Measurements from ENCODE around the gene SRD5A1.
A peak's percentile ranks its signal among the peaks of the same experiment; 100 is the strongest.

Gene SRD5A1

DNA sequence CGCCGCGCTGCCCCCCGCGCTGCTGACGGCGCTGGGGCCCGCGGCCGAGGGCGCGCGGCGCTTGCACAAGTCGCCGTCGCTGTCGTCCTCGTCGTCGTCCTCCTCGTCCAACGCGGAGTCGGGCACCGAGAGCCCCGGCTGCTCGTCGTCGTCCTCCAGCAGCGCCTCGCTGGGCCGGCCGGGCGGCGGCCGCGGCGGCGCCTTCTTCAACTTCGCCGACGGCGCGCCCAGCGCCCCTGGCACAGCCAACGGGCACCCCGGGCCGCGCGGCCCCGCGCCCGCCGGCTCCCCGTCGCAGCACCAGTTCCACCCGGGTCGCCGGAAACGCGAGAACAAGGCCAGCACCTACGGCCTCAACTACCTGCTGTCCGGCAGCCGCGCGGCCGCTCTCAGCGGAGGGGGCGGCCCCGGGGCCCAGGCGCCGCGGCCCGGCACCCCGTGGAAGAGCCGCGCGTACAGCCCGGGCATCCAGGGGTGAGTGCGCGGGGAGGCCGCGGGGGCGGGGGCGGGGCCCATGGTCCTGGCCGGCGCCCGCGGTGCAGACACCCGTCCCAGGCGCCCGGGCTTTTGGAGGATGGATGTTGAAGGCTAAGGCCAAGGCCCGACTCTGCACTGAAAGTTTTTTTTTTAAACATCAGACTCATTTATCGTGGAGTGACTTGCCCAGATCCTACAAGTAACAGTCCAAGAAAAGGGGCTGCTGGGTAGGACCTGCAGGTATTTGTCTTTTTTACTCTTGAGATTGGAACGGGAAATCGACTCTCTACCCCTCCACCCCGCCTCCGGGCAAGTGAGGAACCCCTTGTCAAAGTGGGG lies 81.2 kb downstream of the SRD5A1 start:
- DNase-seq = peak; percentile 22

DNA sequence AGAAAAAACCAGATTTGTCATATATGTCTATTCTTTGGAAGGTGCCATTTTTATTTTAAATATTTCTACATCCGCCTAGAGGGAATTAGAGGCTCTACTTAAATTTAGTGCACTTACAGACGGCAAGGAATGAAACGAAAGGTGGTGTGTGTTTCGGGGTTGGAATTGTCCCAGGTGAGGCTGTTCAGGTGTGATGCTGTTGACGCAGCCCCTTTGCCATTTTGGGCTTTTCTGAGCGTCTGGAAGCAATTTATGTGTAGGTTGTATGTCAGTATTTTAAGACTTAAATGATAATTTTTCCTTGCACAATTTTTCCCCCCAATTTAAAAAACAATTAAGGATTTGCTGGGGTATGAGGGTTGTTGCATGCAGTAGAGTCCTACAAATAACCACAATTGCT lies 82.0 kb downstream of the SRD5A1 start:
- no peak for DNase-seq

DNA sequence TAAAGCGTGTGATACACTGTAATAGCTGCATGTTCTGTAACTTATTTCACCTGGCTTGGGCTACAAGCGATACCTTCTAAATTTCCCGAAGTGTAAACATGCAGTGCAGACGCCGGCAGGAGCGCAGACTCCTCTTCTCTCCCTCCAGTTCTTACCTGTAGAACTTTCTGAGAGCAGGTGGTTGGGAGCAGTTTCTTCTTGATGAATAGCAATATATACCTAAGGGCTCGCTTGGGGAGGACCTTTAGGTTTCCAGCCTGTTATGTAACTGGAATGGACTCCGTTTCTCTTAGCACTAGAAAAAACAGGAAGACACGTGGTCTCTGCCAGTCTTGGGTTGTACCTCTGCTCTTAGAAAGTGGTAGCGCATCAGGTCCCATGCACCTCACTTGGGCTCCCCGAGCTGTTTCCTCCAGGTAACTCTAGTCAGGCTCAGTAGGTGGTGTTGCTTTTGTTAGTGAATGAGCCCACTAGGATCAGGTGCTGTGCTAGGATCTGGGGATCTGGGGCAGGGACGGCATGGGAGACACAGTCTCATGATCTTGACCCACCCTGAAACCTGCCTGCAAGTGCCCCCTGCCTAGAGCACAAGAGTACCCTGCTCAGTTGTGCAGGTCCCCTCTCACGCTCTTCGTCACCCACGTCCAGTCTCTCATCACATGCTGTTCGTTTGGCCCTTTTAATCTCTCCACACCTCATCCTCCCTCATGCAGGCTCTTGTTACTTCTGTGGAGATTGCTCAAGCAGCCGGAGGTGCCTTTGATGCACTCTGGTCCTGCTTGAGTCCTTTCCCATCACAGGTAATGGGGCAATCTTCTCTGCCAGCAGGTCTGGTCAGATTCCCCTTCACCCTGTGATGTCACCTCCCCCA lies 82.8 kb downstream of the SRD5A1 start:
- no peak for DNase-seq

DNA sequence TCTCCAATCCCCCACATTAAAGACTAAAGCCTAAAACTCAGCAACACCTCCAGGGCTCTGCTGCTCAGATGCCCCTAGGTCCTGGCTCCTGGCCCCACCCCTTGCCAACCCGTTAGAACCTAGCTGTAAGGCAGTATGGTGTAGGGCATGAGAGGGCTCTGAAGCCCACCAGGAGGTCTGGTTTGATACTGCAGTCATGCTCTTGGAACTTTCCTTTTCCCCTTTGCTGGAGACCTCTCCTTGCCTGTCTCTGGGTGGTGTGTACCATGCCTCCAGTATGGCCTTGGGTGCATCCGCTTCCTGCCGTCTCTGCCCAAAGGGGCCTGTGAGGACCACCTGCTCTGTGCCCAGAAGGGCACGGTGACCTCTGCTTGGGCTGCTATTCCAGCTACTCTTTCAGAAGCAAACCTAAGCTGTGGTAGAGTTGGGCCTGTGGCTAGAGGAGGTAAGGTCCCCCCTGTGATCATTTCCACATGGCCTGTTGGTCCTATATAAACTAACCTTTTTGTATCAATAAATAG lies 83.4 kb downstream of the SRD5A1 start:
- DNase-seq = no peak

DNA sequence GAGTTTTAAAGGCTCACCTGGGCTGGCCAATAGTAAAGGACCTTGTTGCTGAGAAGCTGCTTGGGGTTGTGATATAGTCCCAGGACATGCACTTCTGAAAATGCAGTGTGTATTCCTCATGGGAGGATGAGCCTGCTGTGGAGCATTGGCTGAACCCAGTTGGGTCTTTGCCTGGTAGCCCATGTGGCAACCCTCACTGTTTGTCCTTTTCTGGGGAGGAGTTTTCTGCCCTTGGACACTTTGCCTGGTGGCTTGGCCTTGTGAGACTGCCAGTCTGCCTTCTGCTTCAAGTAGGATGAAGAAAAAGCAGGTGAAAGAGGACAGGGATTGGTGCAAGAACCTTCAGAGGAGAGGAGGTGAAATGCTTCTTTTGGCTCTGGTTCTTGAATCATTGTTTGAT lies 84.0 kb downstream of the SRD5A1 start:
- DNase-seq = no peak

DNA sequence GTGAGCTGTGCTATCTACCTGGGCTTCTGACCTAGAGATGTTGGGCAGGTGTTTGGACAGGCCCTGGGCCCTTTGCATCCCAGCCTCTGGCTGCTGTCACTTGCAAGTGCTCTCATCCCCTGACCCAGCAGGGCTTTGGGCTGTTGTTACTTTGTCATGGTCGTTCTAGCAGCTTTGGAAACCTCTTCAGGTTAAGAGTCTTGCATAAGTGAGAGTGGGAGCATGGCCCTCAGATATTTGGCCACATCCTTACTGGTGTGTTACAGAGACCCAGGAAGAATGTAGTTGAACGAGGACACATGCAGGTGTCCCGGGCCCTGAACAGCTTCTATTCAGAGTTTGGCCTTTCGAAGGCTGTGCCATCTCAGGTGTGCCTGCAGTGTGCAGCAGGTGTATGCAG lies 84.4 kb downstream of the SRD5A1 start:
- no peak for DNase-seq

DNA sequence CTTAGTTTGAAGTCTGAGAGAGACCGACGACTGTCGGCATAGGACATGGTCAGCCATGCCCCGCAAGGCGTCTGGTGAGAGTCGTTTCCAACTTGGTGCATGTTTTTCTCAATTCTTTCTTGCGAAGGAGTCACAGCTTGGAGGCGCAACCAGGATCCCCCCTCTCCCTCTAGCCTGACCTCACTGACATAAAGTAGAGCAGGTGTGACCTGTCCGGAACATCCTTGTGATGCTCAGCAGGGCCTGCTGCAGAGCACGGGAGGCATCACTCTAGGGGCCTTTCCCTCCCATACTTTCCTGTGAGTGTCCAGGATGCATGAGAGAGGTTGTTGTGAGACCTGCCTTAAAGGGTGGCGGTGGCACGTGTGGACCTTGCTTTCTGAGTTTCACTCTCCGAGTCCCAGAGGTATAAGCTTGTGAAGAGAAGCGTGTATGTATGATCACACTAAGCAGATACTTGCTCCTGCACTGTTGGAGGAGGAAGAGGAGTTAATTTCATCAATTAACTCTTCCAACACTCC lies 85.0 kb downstream of the SRD5A1 start:
- DNase-seq = no peak

DNA sequence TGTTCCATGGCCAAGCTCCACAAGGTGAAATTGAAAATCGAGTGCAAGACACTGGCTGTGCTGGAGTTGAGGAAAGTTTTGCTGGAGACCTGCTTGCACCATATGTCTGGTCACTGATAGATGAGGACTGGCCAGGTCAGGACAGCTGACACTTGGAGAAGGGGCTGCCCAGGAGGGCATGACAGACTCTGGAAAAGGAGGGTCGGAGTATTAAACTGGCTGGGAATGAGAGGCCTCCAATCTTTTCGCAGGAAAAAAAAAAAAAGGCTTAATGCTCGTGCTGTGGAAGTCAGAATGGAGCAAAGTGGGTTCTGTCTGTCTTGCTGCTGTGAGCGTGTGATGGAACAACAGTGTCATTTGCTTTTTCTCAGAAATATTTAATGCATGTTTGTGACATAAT lies 85.5 kb downstream of the SRD5A1 start:
- DNase-seq = no peak

DNA sequence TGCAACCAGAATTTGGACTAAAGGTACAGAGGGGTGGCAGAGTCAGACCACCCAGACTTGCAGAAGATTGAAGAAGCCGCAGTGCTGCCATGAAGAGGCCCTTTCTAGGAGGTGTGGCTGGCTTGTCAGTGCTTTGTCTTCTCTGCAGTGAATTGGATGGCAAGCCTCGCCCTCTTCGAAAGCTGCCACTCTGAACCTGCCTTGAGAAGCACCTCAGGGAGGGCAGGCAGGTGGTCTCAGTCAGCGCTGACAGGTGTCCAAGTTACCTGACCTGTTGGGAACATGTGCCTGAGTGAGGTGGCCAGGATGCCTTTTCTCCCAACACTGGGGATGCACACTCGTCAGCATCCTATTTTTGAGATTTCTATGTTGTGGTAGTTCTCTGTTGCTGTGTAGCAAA lies 86.2 kb downstream of the SRD5A1 start:
- DNase-seq = no peak

DNA sequence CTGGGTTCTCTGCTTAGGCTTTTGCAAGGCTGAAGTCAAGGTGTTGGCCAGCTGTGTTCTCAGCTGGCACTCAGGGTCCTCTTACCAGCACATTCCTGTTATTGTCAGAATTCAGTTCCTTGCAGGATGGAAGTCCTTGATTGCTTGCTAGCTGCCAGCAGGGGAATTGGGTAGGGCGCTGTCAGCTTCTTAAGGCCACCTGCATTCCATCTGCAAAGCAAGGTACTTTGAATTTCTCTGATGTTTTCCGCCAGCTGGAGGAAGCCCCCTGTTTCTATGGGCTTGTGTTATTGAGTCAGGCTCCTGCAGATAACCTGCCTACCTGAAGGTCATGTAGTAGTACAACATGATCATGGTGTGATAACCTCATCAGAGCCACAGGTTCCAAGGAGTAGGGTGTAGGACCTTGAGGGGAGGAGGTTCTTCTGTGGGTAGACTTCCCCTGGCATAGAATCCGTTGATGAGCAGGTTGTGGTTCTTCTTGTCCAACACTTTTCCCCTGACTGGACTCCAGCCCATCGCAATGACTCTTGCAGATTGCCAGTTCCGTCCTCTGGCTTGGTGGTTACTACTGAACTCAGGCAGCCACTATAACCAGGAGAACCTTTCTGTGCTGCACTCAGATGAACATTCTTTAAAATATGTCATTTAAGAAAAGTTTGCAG lies 86.8 kb downstream of the SRD5A1 start:
- no peak for DNase-seq

DNA sequence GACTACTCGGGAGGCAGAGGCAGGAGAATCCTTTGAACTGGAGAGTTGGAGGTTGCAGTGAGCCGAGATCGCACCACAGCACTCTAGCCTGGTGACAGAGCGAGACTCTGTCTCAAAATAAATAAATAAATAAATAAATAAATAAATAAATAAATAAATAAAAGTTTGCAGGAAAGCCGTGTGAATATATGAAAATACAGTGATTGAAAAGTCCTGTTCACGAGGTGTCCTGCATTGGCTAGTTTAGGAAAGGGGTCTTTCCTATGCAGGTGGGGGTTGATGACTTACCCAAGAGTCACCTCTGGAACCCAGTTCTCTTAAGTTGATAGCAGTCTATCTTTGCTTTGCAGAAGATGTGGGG lies 87.3 kb downstream of the SRD5A1 start:
- DNase-seq = no peak

DNA sequence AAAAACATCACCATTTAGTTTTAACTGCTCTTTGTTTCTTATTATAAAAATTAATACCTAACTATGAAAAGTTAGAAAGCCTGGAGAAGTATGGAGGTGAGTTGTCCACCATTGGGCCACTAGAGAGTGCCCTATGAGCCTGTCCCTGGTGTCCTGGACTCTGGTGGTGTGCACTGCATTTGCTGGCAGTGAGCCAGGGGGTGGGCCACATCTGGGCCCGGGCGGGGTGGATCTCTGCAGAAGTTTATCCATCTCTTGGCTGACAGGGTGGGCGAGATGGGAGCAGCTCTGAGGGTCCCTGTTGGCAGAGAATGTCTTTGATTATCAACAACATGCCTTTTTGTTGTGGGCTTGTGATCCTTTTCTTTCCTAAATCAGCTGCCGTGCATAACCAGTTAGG lies 88.2 kb downstream of the SRD5A1 start:
- no peak for DNase-seq

DNA sequence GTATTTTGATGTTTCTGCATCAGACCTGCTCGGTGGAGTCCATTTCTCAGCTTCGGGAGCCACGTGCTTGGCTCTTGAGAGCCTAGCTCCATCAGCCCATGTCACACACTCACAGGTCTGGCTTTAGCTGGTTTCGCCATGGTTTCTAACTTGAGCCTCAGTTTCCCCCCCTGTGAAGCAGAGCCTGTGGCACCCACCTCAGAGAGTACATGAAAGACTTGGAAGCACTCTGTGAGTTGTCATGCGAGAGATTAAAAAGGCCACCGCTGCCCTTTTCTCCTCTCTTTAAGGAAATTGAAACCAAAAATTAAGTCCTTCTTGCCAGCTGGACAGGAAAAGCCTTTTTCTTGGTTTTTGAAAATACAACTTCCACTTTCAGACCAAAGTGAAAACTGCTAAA lies 88.8 kb downstream of the SRD5A1 start:
- no peak for DNase-seq

DNA sequence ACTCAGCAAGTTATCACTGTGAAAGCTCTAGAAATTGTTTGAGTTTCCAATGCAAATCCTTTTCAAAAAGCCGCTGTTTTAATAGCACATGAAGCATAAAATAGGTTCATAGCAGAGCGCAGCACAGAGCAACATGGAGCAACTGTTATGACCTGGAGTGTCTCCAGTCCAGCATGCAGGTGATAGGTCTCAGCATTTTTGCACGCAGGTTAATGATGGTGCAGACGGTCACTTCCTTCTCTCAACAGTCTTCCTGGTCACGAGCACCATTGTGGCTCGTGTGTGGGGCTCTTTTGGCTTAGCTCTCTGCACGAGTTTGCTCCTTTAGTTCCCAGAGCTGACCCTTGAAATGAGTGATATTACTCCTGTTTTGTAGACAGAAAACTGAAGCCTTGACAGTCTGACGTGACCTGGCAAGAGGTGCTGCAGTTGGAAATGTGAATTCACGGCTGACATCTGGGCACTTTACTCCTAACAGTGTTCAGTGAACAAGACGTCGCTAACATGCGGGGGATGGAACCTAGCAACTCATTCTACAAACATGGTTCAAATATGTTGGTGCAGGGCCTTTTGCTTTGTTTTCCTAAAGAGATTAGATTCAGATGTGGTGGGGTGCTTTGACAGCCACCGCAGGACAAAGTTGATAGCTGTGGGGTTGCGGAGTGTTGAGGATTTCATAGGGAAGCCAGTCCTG lies 90.0 kb downstream of the SRD5A1 start:
- DNase-seq = no peak

DNA sequence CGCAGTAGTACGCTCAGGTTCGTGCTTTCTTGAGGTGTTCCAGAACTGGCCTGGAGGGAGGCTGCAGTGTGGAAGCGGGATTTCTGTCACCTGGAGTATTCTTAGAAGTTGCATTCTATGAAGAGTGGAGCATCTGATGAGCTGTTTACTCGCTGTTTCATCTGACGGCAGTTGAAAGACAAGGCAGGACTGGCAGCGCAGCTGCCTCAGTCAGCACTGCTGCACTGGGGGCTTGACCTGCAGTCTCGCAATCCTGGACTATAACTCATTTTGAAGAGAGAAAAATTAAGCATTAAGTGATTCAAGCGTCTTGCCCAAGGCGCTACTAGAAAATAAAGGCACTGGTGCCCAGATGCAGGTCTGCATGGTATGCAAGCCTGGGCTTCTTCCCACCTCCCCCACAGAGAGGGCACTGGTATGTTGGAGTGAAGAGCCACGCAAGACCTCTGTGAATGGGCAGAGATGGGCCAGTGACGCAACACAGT lies 90.6 kb downstream of the SRD5A1 start:
- no peak for DNase-seq

Data from NCI-H2171 (cell line).